ENCODE measurements around the gene ULK2.
"Not testable (repeated sequence)": the region's sequence is repeated elsewhere in the genome, so short reads cannot be mapped to it uniquely, and the experiment has no call there.

Gene ULK2

GRCh38 chr17:19904412-19904811 lies 36.7 kb upstream of the ULK2 start:
- H3K4me3 ChIP-seq (ENCODE audit: control insufficient read depth, low read depth, low read length): no peak overlapping the region
- TF ChIP-seq, protein P1, sequence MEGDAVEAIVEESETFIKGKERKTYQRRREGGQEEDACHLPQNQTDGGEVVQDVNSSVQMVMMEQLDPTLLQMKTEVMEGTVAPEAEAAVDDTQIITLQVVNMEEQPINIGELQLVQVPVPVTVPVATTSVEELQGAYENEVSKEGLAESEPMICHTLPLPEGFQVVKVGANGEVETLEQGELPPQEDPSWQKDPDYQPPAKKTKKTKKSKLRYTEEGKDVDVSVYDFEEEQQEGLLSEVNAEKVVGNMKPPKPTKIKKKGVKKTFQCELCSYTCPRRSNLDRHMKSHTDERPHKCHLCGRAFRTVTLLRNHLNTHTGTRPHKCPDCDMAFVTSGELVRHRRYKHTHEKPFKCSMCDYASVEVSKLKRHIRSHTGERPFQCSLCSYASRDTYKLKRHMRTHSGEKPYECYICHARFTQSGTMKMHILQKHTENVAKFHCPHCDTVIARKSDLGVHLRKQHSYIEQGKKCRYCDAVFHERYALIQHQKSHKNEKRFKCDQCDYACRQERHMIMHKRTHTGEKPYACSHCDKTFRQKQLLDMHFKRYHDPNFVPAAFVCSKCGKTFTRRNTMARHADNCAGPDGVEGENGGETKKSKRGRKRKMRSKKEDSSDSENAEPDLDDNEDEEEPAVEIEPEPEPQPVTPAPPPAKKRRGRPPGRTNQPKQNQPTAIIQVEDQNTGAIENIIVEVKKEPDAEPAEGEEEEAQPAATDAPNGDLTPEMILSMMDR (conservative IDR thresholded peaks at IDR 0.05; ENCODE audit: control insufficient read depth, insufficient read depth, low read depth, low read length): no peak
- peak; percentile 72 for DNase-seq (ENCODE audit: low read depth)

DNA sequence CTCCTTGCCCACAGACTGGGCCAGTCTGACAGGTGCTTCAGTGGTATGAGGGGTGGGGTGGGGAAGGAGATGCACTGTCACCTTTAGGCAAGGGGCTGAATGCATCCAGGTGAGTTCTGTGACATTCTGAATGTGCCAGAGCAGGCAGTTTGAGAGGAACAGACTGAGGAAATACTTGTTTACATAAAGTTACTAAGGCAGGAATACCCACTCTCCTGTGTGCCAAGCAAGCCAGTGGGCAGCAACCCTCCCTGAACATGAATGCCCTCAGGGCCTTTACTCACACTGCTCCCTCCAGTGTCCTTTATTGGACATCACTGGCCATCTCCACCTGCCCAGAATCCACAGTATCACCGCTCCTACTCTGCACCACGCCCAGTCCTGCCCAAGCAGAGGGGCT lies 33.1 kb upstream of the ULK2 start:
- DNase-seq (ENCODE audit: low read depth): no peak
- TF ChIP-seq, protein P1 (conservative IDR thresholded peaks at IDR 0.05; ENCODE audit: control insufficient read depth, insufficient read depth, low read depth, low read length): no peak
- H3K4me3 ChIP-seq (ENCODE audit: control insufficient read depth, low read depth, low read length): no peak overlapping the region

DNA sequence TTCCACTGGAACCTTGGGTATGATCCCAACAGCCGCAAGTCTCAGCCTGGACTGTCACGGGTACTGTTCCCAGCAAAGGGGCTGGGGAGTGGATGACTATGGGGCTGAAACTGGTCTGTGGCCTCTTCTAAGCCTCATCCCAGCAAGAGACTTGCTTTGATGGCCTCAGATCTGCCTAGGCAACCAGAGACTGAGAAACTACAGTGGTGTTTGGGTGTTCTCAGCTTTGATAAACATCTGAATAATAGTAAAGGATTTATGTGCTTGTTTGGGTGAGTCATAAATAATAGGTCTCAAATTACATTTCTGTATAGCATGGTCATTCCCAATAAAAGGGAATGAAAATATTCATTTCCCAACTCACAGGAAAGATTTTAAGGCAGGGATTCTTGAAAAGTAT lies 30.2 kb upstream of the ULK2 start:
- peak; percentile 89 for DNase-seq (ENCODE audit: low read depth)

DNA sequence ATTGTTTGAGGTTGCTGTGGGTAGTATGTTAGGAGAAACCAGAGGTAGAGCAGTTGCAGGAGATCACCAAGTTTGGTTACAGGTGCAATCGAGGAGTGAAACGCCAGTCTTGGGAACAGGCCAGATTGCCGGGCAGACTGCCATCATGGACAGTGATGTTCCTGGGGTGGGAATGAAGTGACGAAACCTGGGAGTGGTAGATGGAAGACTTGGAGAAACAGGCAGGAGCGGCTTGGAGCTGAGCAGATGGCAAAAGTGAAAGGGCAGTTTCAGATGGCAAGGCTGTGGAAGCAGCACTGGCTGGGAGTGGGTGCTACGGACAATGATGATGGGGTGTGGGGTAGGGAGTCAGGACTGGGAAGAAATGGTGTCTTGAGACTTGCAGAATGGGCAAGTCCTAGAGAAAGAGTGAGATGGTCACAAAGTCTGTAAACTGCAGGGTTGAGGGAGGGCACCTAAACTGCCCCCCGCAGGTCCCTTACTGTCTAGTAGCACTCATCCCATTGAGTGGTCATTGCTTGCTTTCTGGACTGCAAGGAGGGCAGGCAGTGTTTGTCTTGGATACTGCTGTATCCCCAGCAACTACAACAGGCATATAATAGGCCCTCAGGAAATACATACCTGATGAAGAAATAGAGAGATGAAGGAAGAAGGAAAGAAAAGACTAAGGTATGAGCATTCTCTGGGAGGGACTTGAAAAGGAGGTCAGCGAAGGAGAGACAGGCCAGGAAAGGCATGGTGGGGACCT lies 29.5 kb upstream of the ULK2 start:
- peak; percentile 64 for DNase-seq (ENCODE audit: low read depth)
- TF ChIP-seq, protein P1 (conservative IDR thresholded peaks at IDR 0.05; ENCODE audit: control insufficient read depth, insufficient read depth, low read depth, low read length): no peak
- H3K4me3 ChIP-seq (ENCODE audit: control insufficient read depth, low read depth, low read length): no peak overlapping the region

More for the DNA sequence above, 30.2 kb upstream of the ULK2 start:
- TF ChIP-seq, protein P1 (conservative IDR thresholded peaks at IDR 0.05; ENCODE audit: control insufficient read depth, insufficient read depth, low read depth, low read length): no peak
- H3K4me3 ChIP-seq (ENCODE audit: control insufficient read depth, low read depth, low read length): no peak overlapping the region

- no peak for DNase-seq (ENCODE audit: low read depth)
- no peak overlapping the region for H3K4me3 ChIP-seq (ENCODE audit: control insufficient read depth, low read depth, low read length)
- TF ChIP-seq, protein P1 (conservative IDR thresholded peaks at IDR 0.05; ENCODE audit: control insufficient read depth, insufficient read depth, low read depth, low read length): no peak
These were observed 28.9 kb upstream of the ULK2 start for GRCh38 chr17:19896679-19897078.

DNA sequence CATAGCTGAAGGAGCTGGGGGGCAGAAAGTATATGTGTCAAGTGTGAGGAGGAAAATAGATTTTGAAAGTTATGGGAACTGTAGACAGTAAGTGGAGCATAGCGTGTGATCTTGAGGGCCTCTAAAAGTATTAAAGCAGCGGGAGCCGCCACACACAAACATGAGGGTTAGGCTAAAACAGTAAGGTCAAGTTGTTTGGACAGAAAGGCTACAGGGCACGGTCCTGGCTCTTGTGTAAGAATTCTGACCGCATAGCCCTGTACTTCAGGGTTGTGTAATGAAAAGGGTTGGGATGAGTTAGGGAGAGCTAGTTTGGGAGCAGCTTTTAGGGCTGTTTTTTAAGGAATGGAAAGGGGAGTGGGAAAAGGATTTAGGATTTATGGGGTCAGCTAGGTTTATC lies 22.8 kb upstream of the ULK2 start:
- not testable (repeated sequence) for H3K4me3 ChIP-seq (ENCODE audit: control insufficient read depth, low read depth, low read length); DNase-seq (ENCODE audit: low read depth)

- H3K4me3 ChIP-seq (ENCODE audit: control insufficient read depth, low read depth, low read length); DNase-seq (ENCODE audit: low read depth): not testable (repeated sequence)
These were observed 22.3 kb upstream of the ULK2 start for GRCh38 chr17:19890001-19890400.

- no peak for DNase-seq (ENCODE audit: low read depth)
- H3K4me3 ChIP-seq (ENCODE audit: control insufficient read depth, low read depth, low read length): no peak overlapping the region
- TF ChIP-seq, protein P1 (conservative IDR thresholded peaks at IDR 0.05; ENCODE audit: control insufficient read depth, insufficient read depth, low read depth, low read length): no peak
These were observed 18.4 kb upstream of the ULK2 start for GRCh38 chr17:19886116-19886515.

All from fibroblast of mammary gland (primary cell).